Endometrial microvascular endothelial cells (primary cell): ENCODE results near the gene CNTN2. TPM values are rescaled to one million over a fixed set of nuclear protein-coding genes. Genes with fewer than 3 reads are reported as not detected.

Source experiments
- in situ Hi-C: cut with HindIII; loops from 2 replicates; pipeline ENCODE4 v1.10.0; 2017; ENCODE audit warnings: low sequenced_read_pairs, low pct_unique_long_range_greater_than_20kb; ENCODE audit errors: inconsistent ontology term
- total RNA-seq: library from RNA; depleted of rRNA; stranded (reverse); fragments of >200 nt; gene quantifications from one replicate; pipeline ENCODE4 v1.2.3, GENCODE V29; 2015; ENCODE audit errors: inconsistent ontology term

The CNTN2 gene
- total RNA-seq, 1 donor from 2014 or later, result not detected

DNA sequence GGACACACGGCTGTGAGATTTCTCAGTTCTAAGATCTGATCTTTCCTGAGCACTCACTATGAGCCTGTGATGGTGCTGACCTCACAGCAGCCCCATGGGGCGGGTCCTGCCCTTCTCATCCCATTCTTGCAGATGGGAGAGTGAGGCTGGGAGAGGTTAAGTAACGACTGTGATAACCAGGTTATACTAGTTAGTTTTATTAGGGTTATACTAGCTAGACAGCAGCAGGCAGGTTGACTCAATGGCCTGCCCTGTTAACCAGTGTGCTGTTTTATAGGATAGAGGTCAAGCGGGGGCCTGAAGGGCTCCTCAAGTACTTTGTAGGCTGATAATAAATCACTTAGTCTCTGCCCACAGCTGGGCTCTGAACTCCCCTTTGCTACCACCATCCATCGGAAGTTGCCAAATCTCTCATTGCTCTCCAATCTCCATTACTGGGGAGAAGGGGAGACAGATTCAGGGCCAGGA, 4.8 kb downstream of the CNTN2 start:
- in situ Hi-C loops, result no loop called here

DNA sequence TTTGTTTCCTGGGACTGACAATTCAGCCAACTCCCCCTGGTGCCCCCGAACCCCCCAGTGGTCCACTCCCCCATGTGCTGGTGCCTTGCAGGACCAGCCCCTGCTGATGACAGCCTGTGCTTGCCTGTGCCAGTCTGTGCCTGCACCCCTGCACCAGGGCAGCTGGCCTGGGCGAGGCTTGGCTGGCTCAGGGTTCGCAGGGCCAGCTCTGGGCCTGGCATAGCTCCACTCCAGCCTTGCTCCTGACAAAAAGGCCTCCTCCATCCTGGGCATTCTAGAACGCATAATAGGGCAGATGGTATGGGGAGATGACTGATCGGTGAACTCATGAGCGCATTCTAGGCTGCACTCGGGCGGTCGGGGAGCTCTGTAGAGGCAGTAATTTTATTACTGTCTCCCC, 5.4 kb downstream of the CNTN2 start:
- in situ Hi-C loops, result no loop called here

DNA sequence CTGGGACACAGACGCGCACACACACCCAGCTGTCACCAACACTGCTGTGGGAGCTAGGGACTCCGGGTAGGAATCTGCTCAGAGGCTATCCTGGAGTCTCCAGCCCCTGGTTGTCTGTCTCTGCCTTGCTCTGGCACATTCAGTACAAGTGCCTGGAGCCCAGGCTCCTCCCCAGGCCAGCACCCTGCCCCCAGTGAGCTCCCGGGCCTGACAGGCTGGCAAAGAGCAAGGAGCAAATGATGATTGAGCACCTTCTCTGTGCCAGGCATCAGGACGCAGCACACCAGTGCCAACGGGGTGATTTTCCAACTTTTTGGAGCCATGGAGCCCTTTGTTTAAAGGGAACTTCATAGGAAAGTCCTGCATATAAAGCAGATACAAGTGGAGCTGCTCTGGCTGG, 6.5 kb downstream of the CNTN2 start:
- in situ Hi-C loops, result no loop called here

DNA sequence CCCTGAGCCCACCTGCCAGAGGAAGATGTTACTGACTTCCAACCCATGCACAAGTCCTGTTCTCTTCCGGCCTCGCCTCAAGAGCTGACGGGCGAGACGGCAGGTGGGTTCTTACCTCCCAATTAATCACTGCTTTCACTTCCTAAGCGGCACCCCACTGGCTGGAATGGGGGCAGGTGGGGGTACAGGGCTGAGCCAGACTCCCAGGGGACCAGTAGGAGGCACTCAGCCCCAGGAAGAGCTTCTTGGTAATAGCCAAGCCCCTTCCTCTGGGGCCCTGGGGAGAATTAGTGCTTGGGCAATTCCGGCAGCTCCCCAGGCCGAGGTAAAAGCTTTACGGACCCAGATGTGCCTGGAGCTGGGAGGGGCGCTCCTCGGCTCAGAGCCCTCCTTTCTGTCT, 9.7 kb downstream of the CNTN2 start:
- in situ Hi-C loops, result no loop called here

DNA sequence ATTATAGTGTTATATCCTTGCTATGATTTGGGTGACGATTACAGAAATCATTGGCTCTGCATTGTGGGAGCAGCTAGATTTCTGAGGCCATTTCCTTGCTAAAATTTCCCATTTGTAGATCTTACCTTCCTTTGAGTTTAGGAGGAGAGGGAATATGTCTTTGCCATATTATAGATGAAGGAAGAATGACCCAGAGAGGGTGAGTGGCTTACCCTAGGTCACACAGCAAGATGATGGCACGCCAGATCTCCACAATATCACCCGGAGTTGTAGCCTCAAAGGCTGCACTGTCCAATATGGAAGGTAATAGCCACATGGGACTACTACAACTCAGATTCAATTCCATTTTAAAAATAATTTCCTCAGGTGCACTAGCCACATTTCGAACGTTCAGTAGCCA, 10.3 kb downstream of the CNTN2 start:
- in situ Hi-C loops, result no loop called here

DNA sequence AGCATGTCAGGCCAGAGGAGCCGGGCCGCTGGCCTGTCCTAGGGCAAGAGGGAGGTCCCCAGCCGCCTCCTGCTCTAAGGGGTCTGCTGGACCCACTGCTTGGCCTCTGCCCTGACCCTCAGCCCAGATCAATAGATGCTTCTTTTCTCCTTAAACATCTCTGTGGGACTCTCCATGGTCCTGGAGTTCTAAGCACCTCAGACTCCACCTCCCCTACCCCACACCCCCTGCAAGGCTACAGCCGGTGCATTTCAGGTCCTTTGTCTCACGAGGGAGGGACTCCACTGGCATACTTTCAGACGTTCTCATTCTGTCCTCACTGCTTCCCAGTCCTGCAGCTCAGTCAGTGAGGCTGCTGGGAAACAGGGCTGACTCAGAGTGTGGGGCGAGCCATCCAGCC, 11.0 kb downstream of the CNTN2 start:
- in situ Hi-C loops, result no loop called here

DNA sequence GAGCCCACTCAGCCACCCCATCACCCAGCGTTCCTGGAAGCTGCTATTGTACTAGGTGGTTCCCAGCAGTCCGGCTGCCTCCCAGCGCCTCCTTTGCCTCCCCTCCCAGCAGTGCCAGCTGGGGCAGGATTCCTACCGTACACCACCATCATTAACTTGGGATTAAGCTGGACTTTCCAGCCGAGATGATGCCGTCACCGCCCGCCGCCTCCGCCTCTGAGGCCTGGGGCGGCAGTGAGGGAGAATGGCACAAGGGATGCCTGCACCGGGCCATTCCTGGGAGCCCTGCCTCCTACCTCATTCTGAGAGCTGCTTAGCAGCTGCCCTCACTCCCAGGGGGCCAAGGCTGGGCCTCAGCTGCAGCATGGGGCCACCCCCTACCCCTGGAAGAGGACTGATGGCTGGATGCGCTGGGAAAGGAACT, 13.2 kb downstream of the CNTN2 start:
- in situ Hi-C loops, result no loop called here

DNA sequence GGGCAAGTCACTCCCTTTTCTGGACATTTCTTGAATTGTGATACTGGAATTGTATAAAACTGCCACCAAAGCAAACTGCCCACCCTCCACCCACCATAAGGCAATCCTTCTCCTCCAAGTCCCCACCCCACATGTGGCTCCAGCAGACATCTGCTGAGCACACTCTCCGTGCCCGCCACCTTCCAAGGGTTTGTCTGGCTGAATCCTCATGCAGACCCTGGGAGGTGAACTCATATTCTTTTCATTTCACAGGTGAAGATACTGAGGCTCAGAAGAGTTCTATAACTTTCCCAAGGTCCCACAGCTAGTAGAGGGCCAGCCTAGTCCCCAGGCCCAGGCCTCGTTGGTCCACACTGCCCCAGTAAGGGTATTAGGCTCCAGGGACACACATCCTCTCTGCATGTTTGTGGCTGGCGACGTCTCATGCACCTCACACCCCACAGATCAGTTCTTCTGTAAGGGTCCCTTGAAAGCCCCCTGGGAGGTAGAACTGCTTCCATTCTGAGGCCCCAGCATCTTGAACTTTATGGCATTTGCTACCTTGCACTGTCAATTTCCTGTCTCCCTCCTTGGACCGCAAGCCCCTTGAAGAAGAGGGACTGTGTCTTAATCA, 14.1 kb downstream of the CNTN2 start:
- in situ Hi-C loops, result no loop called here

DNA sequence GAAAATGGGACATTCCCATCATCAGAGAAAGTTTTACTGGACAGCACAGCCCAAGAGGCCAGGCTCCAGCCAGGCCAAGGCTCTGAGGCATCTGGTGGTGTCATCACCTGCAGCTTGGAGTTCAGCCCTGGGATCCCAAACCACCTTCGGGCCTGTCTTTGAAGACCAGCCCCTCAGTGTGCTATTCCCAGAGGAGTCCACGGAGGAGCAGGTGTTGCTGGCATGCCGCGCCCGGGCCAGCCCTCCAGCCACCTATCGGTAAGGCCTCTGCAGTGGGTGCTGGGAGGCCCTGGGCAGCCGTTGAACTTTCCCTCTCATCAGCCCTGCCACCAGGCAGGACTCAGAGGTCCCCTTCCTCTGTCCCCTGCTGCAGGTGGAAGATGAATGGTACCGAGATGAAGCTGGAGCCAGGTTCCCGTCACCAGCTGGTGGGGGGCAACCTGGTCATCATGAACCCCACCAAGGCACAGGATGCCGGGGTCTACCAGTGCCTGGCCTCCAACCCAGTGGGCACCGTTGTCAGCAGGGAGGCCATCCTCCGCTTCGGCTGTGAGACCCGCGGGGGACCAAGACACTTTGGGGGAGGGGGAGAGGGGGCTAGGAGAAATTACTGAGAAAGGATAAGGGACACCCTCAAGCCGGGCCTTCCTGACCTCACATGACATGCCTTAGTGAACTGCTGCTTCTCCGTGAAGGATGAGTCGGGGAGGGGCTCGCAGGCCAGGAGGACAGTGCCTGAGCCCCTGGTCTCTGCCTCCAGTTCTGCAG, 15.0 kb downstream of the CNTN2 start:
- in situ Hi-C loops, result no loop called here

DNA sequence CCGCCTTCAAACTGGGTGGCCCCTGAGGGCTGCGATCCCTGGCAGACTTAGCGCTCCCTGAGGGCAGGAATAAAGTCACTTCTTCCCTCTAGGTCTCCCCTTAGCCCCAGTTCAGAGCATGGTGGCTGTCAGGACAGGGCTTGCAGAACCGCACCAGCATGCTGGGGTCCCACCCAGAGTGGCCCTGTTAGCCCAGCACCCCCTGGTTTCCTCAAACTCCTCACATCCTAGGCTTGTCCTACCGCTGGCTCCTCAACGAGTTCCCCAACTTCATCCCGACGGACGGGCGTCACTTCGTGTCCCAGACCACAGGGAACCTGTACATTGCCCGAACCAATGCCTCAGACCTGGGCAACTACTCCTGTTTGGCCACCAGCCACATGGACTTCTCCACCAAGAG, 15.8 kb downstream of the CNTN2 start:
- in situ Hi-C loops, result no loop called here

DNA sequence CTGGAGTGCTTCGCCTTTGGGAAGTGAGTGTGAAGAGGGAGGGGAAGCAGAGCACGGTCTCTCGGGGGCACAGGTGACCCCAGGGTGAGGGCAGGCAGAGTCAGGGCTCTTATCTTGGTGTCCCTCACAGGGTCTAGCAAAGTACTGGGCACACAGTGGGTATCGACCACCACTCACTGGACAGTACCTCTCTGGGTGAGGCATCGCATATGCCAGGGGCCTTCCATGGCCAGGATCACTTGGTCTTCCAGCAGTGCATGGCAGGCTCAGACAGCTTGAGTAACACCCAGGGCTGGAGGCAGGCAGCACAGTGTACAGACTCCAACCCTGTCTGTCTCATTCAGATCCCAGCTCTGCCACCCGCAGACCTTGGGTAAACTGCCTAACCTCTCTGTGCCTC, 16.6 kb downstream of the CNTN2 start:
- in situ Hi-C loops, result no loop called here

DNA sequence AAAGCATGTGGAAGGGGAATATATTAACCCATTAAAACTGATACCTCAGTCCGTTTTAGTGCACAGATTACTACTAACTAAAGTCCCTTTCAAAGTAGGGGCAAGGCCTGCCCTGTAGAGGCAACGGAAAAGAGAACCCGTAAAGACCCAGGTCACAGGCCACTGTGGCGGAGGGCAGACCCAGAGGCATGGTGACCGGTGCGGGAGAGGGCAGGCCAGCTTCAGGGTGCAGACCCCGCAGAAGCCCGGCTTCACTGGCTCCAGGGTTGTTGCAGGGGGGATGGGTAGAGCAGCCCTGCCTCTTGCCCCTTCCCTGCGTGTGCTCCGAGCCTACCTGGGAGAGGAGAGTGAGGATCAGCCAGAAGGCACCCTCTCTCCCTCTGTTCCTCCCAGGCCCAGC, 17.7 kb downstream of the CNTN2 start:
- in situ Hi-C loops, result no loop called here

DNA sequence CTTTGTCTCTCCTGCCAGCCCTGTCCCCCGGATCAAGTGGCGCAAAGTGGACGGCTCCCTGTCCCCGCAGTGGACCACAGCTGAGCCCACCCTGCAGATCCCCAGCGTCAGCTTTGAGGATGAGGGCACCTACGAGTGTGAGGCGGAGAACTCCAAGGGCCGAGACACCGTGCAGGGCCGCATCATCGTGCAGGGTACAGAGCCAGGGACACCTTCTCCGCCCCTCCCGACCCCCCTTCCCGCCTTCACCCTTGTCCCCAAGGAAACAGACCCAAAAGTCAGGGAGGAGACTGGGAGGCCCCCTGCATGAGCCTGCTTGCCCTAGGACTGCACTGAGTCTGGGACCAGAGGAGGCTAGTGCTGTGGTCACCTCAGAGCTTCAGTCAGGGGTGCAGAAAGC, 18.2 kb downstream of the CNTN2 start:
- in situ Hi-C loops, result no loop called here

DNA sequence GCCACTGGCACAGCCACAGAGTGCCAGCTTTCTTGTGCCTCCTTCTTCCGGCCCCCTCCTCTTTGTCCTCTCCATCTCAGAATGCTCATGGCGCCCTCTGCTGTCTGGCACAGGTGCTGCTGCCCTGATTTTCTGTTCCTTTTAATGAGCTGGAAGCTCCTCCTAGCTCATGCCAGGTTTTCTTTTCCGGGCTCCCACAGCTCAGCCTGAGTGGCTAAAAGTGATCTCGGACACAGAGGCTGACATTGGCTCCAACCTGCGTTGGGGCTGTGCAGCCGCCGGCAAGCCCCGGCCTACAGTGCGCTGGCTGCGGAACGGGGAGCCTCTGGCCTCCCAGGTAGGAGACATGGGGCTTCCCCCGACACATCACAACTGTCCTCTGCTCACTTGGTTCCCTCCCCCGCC, 18.7 kb downstream of the CNTN2 start:
- in situ Hi-C loops, result no loop called here

DNA sequence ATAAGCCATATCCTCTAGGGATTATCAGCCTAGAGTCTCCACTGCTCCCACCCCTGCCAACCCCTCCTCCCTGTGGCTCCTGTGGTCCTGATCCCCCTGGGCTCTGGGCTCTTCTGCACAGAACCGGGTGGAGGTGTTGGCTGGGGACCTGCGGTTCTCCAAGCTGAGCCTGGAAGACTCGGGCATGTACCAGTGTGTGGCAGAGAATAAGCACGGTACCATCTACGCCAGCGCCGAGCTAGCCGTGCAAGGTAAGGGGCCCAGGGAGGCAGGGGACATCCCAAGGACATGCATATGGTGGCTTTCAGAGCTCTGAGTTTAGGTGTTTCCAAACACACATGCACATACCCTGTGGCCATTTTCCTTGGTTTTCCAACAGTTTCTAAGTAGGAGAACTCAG, 19.3 kb downstream of the CNTN2 start:
- in situ Hi-C loops, result no loop called here

DNA sequence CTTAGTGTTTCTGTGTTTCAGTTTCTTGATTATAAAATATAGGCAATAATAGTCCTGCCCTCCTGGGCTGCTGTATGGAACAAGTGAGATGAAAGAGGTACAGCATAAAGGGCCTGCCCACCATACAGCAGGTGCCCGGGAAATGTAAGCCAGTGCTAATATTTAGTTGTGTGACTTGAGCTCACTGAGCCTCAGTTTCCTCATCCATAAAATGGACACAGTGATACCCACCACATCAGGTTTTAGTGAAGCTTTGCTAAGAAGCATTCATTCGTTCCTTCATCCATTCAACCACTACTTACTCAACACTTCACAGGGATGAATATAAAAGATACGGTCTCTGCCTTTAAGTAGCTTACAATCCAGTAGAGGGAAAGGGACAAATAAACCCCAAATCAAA, 19.9 kb downstream of the CNTN2 start:
- in situ Hi-C loops, result no loop called here

DNA sequence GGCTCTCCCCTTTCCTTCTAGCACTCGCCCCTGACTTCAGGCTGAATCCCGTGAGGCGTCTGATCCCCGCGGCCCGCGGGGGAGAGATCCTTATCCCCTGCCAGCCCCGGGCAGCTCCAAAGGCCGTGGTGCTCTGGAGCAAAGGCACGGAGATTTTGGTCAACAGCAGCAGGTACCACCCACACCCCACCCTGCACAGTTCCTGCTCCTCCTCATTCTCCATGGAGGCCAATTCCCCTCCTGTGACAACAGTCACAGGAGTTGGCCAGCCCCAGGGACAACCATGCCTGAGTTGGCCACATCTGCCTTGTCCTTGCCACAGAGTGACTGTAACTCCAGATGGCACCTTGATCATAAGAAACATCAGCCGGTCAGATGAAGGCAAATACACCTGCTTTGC, 21.3 kb downstream of the CNTN2 start:
- in situ Hi-C loops, result no loop called here

DNA sequence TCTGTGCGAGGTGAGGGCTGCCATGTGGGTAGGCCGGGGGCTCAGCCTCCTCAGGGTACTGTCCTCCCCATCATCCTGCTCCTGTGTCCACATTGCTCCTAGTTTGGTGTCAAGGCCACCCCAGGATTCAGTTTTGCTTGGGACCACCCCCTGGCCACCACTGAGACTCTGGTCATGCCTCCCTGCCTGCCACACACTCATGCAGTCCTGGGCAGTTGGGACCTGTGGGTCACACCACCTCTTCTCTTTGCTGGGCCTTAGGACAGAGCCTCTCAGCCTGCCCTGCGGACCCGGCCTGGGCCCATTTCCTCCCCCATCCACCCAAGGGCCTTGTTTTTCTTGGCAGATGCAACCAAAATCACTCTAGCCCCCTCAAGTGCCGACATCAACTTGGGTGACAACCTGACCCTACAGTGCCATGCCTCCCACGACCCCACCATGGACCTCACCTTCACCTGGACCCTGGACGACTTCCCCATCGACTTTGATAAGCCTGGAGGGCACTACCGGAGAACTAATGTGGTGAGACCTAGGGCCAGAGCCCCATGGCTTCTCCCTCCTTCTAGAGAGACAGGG, 21.8 kb downstream of the CNTN2 start:
- in situ Hi-C loops, result no loop called here

DNA sequence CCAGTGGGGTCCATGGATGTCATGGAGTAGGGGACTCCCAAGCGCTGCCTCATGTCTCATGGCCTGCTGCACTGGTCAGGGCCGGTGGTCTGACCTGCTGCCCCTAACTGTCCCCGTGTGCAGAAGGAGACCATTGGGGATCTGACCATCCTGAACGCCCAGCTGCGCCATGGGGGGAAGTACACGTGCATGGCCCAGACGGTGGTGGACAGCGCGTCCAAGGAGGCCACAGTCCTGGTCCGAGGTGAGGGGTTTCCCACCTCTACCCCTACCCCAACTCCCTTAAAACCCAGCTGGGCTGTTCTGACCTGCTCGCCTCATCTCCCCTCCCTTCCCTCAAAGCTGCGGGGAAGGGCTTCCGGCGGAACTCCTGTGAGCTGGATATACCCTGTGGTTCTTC, 22.7 kb downstream of the CNTN2 start:
- in situ Hi-C loops, result no loop called here

DNA sequence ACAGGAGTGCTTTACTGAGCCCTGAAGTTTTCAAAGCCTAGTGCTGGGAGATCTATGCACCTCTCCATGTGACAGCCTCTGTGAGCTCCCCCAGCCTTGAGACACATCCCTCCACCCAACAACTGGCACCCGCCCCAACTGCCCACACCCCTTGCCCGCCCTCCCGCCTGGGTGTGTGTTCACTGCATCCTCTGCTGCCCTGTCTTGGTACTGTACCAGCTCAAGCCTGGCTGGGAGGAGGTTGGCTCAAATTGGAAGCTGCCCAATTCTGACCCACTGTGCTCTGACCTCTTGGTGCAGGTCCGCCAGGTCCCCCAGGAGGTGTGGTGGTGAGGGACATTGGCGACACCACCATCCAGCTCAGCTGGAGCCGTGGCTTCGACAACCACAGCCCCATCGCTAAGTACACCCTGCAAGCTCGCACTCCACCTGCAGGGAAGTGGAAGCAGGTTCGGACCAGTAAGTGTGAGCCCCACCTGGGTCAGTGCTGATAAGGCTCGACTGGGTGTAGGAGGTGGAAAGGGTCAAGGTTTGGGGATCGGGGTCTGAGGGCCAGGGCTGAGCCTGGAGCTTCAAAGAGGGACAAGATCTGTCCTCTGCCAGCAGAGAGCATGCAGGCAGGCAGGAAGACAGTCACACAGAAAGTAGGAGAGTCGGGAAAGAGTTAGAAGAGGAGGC, 23.3 kb downstream of the CNTN2 start:
- in situ Hi-C loops, result no loop called here
